GM18858 (cell line): ENCODE results near the gene ADPRH.

Source experiments
- ATAC-seq: cut with Tn5 transposase; IDR thresholded peaks from one replicate; pipeline ENCODE4 v1.9.1; 2021; ENCODE audit not compliant: unreplicated experiment

Gene ADPRH

DNA sequence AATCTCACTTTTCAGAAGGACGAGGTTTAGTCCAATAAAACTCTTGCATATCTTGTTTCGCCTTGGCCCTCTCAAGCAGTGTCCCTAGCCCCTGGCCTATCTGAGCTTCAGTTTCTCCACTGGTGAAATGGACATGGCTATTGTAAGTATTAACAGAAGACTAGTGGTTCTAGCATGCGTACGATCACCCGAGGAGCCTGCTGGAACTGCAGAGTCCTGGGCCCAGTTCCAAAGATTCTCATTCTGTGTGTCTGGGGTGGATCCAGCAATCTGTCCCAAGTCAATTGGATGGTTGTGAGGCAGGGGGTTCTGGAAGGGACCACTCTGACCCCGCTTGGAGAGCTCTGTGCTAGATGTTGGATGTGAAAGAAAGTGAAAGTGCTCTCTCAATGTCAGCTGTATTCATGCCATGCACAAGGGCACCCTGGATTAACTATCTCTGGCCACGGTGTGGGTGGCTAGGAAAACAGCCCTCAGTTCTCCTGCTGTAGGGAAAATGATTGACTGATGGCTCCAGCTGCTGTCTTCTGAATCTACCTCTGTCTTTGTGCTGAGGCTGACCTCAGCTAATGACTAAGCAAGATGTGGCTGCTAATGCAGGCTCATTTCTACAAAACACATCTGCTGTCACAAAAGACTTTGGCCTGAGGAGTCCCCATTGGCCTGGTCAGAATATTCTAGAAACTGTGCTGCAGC is 16.5 kb downstream of the ADPRH start:
- no peak for ATAC-seq

DNA sequence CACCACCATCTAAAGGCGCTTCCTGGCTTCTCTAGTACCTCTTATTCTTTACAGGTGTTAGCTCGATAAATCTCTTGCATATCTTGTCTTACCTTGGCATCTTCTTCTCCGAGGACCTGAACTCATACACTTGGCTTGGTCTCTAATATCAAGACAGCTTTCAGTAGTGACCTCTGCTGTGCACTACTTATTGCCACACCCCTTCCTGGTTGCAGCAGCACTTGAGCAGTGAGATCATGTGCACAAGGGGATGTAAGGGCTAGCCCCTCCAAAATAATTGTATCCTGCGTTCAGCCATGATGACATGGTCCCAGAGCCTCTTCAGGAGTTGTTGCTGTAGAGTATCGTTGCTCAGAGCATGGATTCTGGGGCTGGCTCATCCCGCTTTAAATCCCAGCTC is 17.1 kb downstream of the ADPRH start:
- no peak for ATAC-seq

DNA sequence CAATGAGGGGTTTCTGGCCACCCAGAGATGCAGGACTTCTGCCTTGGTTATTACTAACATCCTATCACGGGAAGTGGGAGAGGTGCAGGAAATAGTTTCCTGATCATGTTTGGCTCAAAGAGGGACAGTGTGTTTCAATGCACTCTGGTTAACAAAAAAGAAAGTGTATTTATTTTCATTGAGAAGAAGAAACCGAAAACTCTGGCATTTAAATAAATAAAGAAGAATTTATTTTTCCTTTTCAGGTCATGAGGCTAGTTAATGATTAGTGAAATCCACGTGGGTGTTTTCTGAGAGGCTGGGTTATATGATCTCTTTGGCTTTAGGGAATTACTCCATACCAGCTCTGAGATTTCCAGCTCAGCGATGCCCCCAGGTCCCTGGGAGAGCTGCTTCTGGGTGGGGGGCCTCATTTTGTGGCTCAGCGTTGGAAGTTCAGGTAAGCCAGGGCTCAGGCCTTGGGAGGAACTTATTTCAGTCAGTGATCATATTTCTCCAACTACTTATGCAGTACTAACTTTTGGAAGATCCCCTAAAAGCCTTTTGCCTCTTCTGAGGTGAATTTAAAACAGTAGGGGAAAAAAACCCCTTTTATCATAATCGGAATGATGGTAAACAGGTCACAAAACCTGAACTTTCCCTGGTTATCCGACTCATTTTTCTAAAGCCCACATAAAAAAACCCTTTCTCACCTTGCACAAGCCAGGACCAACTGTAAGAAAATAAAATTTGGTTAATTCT is 18.4 kb downstream of the ADPRH start, which contains the start of gene PLA1A:
Gene PLA1A (plus strand): TSS at position 338 of the 741 bp plus-strand sequence. CDS start 29 bp downstream, at position 367.
- ATAC-seq, result no peak

- peak; percentile 56 for ATAC-seq
Measured at GRCh38 chr3:119598410-119599098, 19.3 kb downstream of the ADPRH start.

DNA sequence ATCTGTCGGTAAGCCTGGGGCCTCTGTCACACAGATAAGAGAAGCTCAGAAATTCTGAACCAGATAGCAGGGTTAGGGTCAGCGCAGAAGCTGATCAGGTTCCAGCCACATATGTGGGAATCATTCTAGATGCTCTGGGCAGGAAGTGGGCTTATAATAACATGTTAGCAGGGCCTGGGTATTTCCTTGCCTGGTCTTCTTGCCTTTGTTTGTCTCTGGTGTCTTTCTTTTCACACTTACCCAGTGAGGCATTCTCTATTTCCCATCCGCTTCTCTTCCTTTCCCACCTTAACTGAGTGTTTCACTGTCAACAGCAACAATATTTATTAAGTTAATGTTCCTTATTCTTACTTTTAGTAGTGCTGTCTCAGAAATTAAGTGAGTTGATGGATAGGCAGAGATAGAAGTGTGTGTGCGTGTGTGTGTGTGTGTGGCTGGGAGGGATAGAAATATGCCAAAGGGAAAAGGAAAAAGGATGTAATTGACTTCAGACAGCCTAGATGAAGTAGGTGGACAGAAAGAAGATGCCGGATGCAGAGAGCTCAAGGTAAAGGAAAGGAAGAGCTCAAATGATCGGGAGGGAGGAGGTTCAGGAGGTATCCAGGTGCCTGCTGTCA is 20.4 kb downstream of the ADPRH start:
- ATAC-seq, result no peak

DNA sequence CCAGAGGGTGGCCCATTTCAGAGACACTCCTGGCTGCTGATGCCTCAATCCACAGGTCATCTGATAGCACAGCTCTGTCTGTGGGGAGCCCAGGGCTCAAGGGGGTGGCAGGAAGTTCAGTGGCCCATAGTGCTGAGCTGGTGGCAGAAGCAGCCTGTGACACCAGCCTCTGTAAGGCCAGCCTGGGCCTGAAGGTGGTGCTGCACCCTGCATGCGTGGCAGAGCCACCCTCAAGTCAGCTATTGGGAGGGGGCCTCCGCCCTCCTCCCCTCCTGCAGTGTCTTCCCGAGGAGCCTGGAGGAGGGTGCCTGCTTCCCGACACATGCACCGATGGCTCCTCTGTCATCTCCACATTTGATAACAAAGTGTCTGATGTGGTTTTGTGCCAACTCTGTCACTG is 21.4 kb downstream of the ADPRH start:
- ATAC-seq, result peak; percentile 51

DNA sequence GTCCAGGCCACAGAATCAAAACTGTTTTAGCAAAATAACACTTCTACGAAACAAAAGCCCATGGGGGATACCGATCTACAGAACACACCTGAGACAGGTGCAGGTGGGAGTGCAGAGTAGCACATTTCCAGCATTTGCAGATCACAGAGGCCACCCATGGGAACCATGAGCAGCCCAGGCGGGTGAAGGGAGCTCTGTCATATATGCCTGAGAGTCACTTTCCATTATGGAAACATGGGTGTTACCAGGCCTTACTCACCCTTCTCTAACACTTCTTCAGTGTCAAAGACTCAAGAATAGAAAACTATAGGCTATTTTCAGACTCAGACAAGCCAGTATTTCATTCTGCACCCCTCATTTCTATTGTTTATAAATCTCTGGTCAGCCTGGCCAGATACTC is 21.9 kb downstream of the ADPRH start:
- no peak for ATAC-seq

DNA sequence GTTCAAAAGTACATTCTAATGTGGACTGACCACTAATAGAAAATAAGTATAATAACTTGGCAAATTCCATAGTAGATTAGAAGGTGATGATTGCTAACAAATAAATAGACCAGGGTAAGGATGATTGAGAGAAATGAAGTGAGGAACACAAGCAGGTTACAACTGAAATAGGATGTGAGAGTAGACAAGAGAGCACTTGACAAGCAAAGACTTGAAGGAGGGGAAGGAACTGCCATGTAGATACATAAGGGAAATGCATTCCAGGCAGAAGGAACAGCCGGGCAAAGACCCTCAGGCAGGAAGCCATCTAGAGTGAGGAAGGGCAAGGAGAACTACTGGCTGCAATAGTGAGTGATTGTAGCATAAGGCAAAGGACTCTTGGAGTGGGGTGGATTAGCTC is 23.4 kb downstream of the ADPRH start:
- no peak for ATAC-seq

- ATAC-seq, result no peak
Measured at GRCh38 chr3:119604878-119605277, 25.6 kb downstream of the ADPRH start.

DNA sequence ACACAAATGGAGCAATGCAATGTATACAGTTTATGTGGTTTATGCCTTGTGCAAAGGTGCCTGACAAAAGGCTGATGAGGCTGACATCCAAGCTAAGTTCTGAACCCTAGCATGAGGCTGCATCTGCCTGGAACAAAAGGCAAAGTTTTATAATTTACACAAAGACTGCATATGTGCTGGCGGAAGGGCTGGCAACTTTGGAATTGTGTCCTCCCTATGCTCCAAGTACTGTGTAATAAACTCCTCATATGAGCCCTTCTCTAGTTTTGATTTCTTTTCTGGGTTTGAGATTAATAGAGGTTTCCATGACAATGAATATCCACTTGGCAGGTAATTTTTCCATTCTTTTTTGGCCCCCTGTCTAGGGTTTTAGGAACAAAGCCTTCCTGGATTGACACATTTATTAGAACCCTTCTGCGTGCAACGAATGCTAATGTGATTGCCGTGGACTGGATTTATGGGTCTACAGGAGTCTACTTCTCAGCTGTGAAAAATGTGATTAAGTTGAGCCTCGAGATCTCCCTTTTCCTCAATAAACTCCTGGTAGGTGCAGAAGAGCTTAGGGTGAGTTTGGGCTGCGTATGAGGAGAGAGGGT is 29.2 kb downstream of the ADPRH start:
- no peak for ATAC-seq

DNA sequence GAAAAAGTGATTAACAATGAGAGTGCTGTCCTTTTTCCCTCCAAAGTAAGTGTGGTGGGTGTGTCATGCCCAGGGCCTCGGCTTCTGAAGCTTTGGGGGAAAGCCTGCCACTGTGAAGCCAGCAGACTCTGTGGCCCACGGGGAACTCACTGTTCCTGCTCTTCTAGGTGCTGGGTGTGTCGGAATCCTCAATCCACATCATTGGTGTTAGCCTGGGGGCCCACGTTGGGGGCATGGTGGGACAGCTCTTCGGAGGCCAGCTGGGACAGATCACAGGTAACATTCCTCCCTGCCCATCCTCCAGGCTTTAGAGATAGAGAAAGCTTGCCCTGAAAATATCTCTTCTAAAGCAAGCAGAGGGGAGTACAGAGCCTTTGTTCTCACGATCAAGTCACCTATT is 30.0 kb downstream of the ADPRH start:
- ATAC-seq, result no peak

GRCh38 chr3:119611664-119612063 is 32.4 kb downstream of the ADPRH start:
- no peak for ATAC-seq

- no peak for ATAC-seq
Measured at GRCh38 chr3:119613201-119613600, 33.9 kb downstream of the ADPRH start.

GRCh38 chr3:119613872-119614271 is 34.6 kb downstream of the ADPRH start:
- no peak for ATAC-seq

DNA sequence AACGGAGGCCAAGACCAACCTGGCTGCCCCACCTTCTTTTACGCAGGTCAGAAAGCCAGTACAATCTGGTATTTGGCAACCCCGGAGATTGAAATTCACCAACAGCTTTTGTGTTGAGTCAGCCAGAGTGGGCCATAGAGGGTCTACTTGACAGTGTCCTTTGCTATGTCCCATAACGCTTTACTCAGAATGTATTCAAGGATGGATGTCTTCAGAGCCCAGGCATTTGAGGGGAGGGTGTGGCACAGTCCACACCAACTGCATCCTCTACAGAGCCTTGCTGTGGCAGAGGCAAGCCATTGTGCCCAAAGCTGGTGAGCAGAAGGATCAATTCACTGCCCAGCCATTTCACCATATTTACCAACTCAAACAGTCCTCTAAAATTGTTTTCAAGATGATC is 36.8 kb downstream of the ADPRH start:
- ATAC-seq, result no peak

GRCh38 chr3:119619094-119619493 is 39.8 kb downstream of the ADPRH start:
- ATAC-seq, result no peak

DNA sequence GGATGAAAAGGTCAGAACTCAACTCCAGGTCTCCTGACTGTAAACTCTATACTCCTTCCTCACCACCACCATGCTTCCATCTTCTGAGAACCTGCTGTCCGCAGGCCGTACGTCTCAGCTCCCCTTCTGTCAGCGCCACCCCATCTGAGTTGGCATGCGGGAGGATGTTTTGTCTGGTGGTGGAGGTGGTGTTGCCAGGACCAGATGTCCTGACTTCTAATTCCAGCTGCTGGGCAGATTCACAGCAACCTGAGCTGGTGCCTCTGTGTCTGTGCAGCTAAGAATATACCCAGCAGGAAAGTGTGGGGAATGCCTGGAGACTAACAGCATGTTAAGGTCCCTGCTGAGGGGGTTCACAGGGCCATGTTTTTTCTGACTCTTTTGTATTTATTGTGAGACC is 41.6 kb downstream of the ADPRH start:
- ATAC-seq, result no peak

- no peak for ATAC-seq
Measured at GRCh38 chr3:119624002-119624720, 44.9 kb downstream of the ADPRH start.

DNA sequence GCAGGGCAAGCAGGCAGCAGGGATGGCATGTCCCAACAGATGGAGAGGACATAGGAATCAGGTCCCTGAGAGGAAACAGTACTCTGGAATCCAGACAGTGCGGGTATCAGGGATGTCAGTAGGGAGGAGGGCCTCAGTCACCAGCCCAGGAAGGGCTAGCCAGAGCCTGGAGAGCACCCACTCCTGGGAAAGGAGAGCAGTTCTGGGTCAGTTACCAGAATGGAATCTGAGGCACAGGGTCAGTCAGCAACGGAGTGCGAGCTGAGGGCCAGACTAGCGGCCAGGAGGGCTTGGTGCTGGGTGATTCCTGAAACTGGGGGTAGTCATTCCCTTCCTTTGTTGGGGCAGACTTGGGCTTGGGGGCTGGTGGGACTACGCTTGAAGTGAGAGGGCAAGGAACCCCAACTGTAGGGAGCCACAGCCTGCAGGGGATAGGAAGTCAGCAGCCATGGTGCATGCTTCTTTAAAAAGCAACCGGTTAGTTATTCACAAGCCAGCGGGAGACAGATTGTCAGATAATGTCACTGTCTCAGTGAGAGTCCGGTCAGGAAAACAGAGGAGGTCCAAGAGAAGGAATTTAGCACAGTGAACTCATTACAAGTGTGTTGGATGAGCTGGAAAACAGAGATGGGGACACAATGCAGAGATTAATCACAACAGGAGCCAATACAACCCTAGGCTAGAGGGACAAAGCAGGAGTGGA is 46.3 kb downstream of the ADPRH start:
- ATAC-seq, result no peak

DNA sequence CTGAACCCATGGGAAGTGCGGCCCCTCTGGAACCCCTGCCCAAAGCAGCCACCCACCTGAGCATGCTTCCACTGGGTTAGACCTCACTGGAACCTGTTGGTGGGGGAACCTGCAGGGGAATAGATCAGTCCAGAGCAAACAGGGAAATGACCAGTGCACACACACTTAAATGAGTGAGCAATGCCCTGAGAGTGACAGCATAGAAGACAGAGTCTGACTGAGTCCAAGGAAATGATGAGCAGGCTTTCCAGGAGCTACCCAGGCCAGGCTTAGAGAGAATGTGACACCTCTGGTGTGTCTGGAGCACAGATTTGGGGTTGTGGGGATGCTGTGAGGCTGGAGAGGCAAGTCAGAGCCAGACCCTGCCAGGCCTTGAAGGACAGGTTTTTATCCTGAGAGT is 46.9 kb downstream of the ADPRH start:
- ATAC-seq, result no peak
